Measurements from ENCODE around the gene DCN.

Gene DCN

DNA sequence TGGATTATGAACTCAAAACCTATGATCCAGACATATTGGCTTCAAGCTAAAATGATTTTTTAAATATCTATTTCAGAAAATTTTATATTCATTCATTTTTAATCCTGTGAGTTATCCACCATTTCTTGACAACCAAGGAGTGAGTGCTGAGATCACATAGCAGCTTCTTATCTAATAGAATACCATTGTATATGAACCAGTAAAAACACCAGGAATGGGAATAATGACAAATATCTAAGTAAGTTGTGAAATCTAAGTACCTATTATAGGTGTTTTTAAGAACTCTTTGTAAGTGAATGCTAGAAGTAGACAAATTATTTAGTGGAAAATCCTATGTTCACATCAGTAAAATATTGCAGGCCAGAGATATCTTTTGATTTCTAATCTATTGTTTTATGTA, 79.5 kb downstream of the DCN start:
- no peak for DNase-seq (ENCODE audit: low read depth in 2 of 2)

DNA sequence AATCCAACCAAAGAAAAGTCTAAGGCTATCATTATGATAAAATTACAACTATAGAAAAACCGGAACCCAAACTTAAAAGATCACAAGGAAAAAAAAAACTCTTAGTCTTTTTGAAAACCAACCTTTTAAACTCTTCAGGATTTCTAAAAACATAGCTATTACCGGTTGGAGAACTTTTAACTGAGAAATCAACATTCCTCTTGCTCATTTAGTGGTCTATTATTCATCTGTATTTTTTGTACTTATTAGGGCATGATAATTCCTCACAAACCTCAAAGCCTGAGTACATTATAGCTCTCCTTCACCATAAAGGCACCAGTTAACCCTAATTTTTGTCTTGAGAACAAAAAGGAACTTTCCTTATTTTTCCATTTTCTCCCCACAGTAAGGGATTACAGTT, 81.7 kb downstream of the DCN start:
- no peak for DNase-seq (ENCODE audit: low read depth in 2 of 2)

DNA sequence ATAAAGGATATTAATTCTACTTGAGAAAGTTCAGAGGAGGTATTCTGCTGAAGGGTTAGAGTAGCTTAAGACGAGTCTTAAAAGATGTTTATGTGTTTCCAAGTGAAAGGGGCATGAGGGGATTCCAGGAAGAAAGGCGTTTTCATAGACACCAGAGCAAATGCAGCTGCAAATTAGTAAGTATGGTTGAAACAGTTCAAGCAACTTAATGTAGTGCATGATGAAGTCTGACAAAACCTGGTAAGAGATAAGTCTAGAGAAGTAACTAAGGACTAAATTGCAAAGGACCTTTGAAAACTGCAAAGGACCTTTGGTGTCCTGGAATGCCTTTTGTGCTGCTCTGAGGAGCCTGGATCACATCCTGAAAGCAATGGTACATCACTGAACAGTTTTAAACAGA, 82.8 kb downstream of the DCN start:
- DNase-seq (ENCODE audit: low read depth in 2 of 2) = no peak

DNA sequence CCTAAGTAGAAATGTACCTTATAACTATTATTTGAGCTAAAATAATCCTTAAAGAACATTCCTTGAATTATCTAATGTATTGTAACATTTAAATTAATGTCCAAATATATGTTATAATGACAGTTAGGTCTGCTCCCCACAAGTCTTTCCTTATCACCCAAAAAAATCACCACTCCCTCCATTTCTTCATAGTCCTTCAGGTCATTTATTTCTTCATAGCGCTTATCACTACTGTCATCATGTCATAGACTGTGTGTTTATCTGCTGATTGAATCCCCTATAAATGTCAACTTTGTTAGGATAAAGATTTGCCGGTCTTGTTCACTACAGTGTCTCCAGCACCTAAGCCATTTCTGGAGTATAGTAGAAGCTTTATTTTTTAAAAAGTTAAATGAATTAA, 83.3 kb downstream of the DCN start:
- no peak for DNase-seq (ENCODE audit: low read depth in 2 of 2)

DNA sequence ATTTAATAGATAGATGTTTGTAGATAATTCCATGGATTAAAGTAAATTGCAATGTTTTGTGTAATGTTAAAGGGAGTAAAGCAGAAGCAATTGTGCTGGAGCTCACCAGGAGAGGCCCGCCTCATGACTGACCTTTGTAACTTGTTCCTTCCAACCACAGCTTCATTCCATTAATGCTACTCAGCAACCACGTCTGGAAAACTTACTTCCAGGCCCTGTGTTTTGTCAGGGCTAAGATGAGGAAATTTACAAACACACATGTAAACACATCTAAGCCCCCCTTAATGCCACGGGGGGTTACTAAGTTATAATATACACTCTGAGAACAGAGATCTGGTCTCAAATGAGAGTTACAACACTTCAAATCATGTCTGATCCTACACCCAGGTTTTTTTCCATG, 83.7 kb downstream of the DCN start:
- DNase-seq (ENCODE audit: low read depth in 2 of 2) = no peak

DNA sequence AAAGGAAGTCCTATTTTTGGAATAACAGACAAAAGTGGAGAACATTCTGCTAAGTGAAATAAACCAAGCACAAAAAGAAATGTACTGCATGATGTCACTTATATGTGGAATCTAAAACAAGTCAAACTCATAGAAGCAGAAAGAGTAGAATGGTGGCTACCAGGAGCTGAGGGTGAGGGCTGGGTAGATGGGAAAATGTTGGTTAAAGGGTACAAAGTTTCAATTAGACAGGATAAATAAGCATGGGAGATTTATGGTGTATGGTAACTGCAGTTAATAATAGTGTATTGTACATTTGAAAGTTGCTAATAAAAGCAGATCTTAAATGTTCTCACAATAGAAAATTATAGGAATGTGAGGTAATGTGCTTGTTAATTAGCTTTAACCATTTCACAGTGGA, 84.2 kb downstream of the DCN start:
- no peak for DNase-seq (ENCODE audit: low read depth in 2 of 2)

DNA sequence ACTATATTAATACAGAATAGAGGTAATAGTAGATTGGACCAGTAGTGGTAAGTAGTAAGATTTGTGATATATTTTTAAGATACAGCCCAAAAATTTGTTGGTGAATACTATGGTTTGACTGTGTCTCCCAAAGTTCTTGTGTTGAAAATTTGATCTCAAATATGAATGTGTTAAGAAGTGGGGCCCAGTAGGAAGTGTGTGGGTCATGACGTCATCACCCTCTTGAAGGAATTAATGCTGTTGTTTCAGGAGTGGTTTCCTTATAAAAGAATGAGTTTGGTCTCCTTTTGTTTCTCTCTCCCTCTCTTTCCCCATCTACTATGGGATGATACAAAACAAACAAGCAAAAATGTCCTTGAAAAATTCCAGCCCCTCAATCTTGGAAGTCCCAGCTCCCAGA, 87.7 kb downstream of the DCN start:
- no peak for DNase-seq (ENCODE audit: low read depth in 2 of 2)

DNA sequence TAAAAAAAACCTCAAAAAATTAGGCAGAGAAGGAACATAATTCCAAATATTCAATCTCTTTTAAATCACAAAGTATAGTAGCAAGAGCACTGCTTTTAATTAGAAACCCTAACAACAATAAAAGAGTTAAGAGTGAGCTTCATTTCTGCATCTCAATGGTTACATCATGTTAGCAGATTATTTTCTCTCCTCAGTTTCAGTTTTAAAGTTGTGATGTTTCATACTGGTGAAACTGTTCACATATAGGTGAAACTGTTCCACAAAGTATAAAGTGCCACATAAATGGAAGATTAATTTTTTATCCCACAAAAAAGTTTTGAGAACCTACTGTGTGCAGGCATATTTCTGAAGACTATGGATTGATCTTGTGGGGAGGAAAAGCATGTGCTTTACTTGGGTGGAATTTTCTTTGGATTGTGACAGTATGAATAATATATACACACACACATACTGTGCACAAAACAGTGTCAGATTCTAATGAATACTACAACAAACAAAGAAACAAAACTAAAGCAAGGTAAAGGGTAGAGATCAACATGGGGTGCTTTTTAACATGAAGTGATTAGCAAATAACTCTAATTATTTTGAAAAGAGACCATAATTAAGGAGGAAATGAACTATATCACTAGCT, 88.5 kb downstream of the DCN start:
- no peak for DNase-seq (ENCODE audit: low read depth in 2 of 2)

DNA sequence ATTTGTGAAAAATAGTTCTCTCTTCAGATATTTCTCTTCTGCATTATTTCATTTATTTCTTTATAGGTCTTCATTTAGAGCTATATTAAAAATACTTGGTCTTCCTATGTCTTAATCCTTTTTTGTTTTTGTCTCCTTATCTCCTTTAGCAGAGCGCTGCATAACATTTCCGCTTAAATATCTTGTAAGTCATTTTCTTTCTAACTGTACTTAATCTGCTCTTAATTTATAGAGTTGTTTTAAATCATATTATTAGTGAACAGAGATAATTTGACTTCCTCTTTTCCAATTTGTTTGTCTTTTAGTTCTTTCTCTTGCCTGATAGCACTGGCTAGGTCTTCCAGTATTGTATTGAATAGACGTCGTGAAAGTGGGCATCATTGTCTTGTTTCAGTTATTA, 89.3 kb downstream of the DCN start:
- no peak for DNase-seq (ENCODE audit: low read depth in 2 of 2)

DNA sequence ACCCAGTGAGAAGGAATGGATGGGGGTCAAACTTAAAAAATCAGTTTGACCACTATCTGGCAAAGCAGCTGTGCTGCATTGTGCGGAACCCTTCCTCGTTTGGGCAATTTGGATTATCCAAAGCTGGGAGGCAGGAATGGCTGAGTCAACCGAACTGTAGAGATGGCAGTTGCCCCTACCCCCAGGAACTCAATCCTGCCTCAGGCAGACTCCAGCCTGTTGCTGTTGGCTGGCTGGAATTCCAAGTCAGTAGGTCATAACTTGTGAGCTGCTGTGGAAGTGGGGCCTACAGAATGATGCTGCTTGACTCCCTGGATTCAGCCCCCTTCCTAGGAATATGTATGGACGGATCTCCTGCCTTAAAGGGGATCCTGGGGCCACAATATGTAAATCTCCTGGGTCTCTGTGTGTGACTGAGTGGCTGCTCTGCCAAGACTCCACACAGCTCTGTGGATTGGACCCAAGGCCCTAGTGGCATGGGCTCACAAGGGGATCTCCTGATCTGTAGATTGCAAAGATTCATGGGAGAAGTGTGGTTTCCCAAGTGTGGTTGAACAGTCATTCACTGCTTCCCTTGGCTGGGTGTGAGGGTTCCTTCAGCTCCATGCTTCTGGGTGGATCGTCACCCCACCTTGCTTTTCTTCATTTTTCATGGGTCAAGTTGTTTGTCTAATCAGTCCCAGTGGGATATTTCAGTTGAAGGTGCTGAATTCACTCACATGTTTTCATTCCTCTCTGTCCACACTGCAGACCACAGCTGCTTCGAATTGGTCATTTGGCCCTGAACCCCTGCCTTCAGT, 90.5 kb downstream of the DCN start:
- no peak for DNase-seq (ENCODE audit: low read depth in 2 of 2)
